GM23248 (cell line): ENCODE measurements around the gene ATP1A3.

Source experiments
- EZH2 ChIP-seq: fragments of 200-600 bp; sonication (generic); IDR thresholded peaks from 2 replicates; pipeline ENCODE4 v1.6.1; 2018; ENCODE audit warnings: antibody characterized with exemption, mild to moderate bottlenecking; ENCODE audit not compliant: insufficient read depth, poor library complexity, severe bottlenecking
- EZH2phosphoT487 ChIP-seq: fragments of 200-600 bp; sonication (generic); IDR thresholded peaks from 2 replicates; pipeline ENCODE4 v1.6.1; 2018; ENCODE audit warnings: antibody characterized with exemption, moderate library complexity, mild to moderate bottlenecking, low read depth; ENCODE audit not compliant: insufficient read depth

- TF ChIP-seq EZH2phosphoT487 (no peak), EZH2 (no peak)
Measured at GRCh38 chr19:41919948-41920712, 73.9 kb downstream of the ATP1A3 start.
